GM12878 (cell line): ENCODE data around the gene ZCCHC8. TPM values are rescaled to one million over a fixed set of nuclear protein-coding genes. Genes with fewer than 3 reads are reported as not detected.

Experiments used
- ATAC-seq: fragments of 200-7000 bp; cut with Tn5 transposase; 3 replicates; pipeline ENCODE4 v1.9.1; 2020; ENCODE audit warnings: mild to moderate bottlenecking, moderate library complexity
- BruUV-seq: library from RNA; stranded (reverse); fragments of 400-500 nt; replicated peaks from 2 replicates; lab custom pipeline; 2021; lab: Mats Ljungman, UMichigan
- CTCF ChIA-PET: fragments of 300-600 bp; sonication (Branson Sonifier 250); formaldehyde crosslinking; extraction: SDS; loops from one replicate; lab custom pipeline; 2021; ENCODE audit warnings: inconsistent platforms; lab: Yijun Ruan, JAX
- POLR2A ChIA-PET: fragments of 350-600 bp; formaldehyde crosslinking; extraction: SDS; loops from one replicate; lab custom pipeline; 2021; ENCODE audit warnings: inconsistent platforms; lab: Charles Lee
- RAD21 ChIA-PET: fragments of 300-600 bp; sonication (Branson Sonifier 250); formaldehyde crosslinking; loops from one replicate; lab custom pipeline; 2023; ENCODE audit warnings: antibody characterized with exemption; ENCODE audit not compliant: unreplicated experiment; lab: Charles Lee
- SMC1A ChIA-PET: fragments of 300-600 bp; sonication (Branson Sonifier 250); formaldehyde crosslinking; loops from one replicate; lab custom pipeline; 2023; ENCODE audit not compliant: unreplicated experiment, uncharacterized antibody; lab: Charles Lee
- DNase-seq: peaks from one replicate; pipeline ENCODE4 v3.0.0-alpha.2; 2011; ENCODE audit warnings: low read depth, low spot score
- FAIRE-seq: peaks from 3 replicates; lab custom pipeline; 2011; peaks lifted over from hg19 to GRCh38; lab: Jason Lieb, UNC
- H2AFZ ChIP-seq: 2 replicates; pipeline ENCODE4 v1.6.0; 2011; ENCODE audit warnings: low read depth, low read length, control low read depth; ENCODE audit not compliant: control insufficient read depth
- H3K27ac ChIP-seq: 2 replicates; pipeline ENCODE4 v1.5.1; 2011; ENCODE audit warnings: control low read depth; ENCODE audit not compliant: control insufficient read depth, insufficient read depth
- H3K27me3 ChIP-seq, 2 experiments: replicated peaks in 1 of 2; 2 replicates each; pipeline versions ENCODE4 v1.6.0 to v1.6.1; 2011; ENCODE audit warnings: low read length in 1 of 2; ENCODE audit not compliant: control insufficient read depth in 2 of 2, insufficient read depth in 2 of 2
- H3K36me3 ChIP-seq, 2 experiments: 2 replicates each; pipeline ENCODE4 v1.5.1; 2011; ENCODE audit warnings: low read length in 1 of 2; ENCODE audit not compliant: control insufficient read depth in 2 of 2, insufficient read depth in 2 of 2
- H3K4me1 ChIP-seq: 2 replicates; pipeline ENCODE4 v1.6.1; 2011; ENCODE audit warnings: mild to moderate bottlenecking, low read length, moderate library complexity, mixed read lengths; ENCODE audit not compliant: control insufficient read depth, insufficient read depth
- H3K4me2 ChIP-seq: 2 replicates; pipeline ENCODE4 v1.6.0; 2011; ENCODE audit warnings: control low read depth; ENCODE audit not compliant: control insufficient read depth, insufficient read depth
- H3K4me3 ChIP-seq: fragments of 200-600 bp; sonication (generic); 2 replicates; pipeline ENCODE4 v1.5.1; 2016
- H3K79me2 ChIP-seq: 2 replicates; pipeline ENCODE4 v1.6.0; 2011; ENCODE audit warnings: low read length; ENCODE audit not compliant: control insufficient read depth, insufficient read depth
- H3K9ac ChIP-seq: 2 replicates; pipeline ENCODE4 v1.8.0; 2011; ENCODE audit warnings: low read length, control low read depth, mixed read lengths; ENCODE audit not compliant: control insufficient read depth, insufficient read depth
- H3K9me3 ChIP-seq: replicated peaks from 3 replicates; pipeline ENCODE4 v1.5.1; 2011; ENCODE audit warnings: mild to moderate bottlenecking, low read length; ENCODE audit not compliant: control insufficient read depth, insufficient read depth
- H4K20me1 ChIP-seq: 2 replicates; pipeline ENCODE4 v1.6.0; 2011; ENCODE audit not compliant: control insufficient read depth, insufficient read depth
- BCL11A ChIP-seq: IDR thresholded peaks from 2 replicates; pipeline ENCODE4 v1.6.1; 2011; ENCODE audit warnings: low read depth, low read length
- POLR2AphosphoS5 ChIP-seq: IDR thresholded peaks from 2 replicates; pipeline ENCODE4 v1.6.1; 2011; ENCODE audit warnings: mild to moderate bottlenecking, low read length, inconsistent platforms
- SMAD5 ChIP-seq: IDR thresholded peaks from 2 replicates; pipeline ENCODE4 v1.6.1; 2016; ENCODE audit warnings: antibody characterized with exemption, low read depth
- WGBS: methylation state at CpG from one replicate; pipeline ENCODE4 v1.1.6; 2016; ENCODE audit warnings: low lambda C conversion rate; ENCODE audit not compliant: insufficient replicate concordance, insufficient coverage; ENCODE audit errors: missing lambda C conversion rate; 5-methylcytosine and 5-hydroxymethylcytosine counted together
- in situ Hi-C: fragments of 300-500 bp; cut with MboI; formaldehyde crosslinking; loops from 9 replicates; pipeline ENCODE4 v1.14.3; 2018; ENCODE audit warnings: mixed read lengths
- intact Hi-C: fragments of 100-400 bp; cut with micrococcal nuclease; formaldehyde crosslinking; loops from one replicate; pipeline ENCODE4 v1.14.2; 2022; ENCODE audit not compliant: unreplicated experiment
- polyA plus RNA-seq, 11 experiments: library from polyadenylated mRNA; depleted of rRNA in 4 of 11; unstranded in 6 of 11; stranded (reverse) in 5 of 11; fragments of >200 nt; fragmentation: Nextera tagmentation in 4 of 11; fragmentation: Illumina TruSeq in 1 of 11; extraction: Ambion mirVana in 4 of 11; extraction: Trizol in 1 of 11; gene quantifications; 1 replicate in 1 of 11; 2 replicates in 10 of 11; pipeline versions ENCODE4 v1.2.1 to v1.2.3, GENCODE V29; 2011 to 2016; ENCODE audit warnings: inconsistent platforms in 2 of 11, missing spikeins in 2 of 11, low read depth in 1 of 11
- total RNA-seq, 4 experiments: library from RNA; depleted of rRNA in 3 of 4; stranded (reverse); fragments of >200 nt in 3 of 4; fragmentation: Illumina TruSeq in 1 of 4; extraction: Trizol in 1 of 4; gene quantifications; 2 replicates each; pipeline versions ENCODE4 v1.2.1 to v1.2.3, GENCODE V29; 2013 to 2021
- TF ChIP-seq, protein P1 (sequence below): IDR thresholded peaks from 2 replicates; pipeline ENCODE4 v1.6.1; 2011; ENCODE audit warnings: borderline replicate concordance, low read depth, mild to moderate bottlenecking, moderate library complexity, mixed read lengths, low read length; ENCODE audit not compliant: insufficient read depth; ENCODE audit errors: extremely low read length
- TF ChIP-seq, protein P2 (sequence below): fragments of 450-650 bp; conservative IDR thresholded peaks from 2 replicates; pipeline ENCODE4 v1.6.1; 2017; ENCODE audit warnings: mild to moderate bottlenecking, moderate library complexity
- TF ChIP-seq, protein P3 (sequence below): fragments of 450-650 bp; IDR thresholded peaks from 2 replicates; pipeline ENCODE4 v1.6.1; 2016; ENCODE audit warnings: mild to moderate bottlenecking

Gene ZCCHC8
- total and polyA plus RNA-seq, 10 of the 15 experiments (the other 5 are each of a cell fraction or from before 2014, with no cell fraction given): 8.8 to 34.8 (median 21.7) TPM

DNA sequence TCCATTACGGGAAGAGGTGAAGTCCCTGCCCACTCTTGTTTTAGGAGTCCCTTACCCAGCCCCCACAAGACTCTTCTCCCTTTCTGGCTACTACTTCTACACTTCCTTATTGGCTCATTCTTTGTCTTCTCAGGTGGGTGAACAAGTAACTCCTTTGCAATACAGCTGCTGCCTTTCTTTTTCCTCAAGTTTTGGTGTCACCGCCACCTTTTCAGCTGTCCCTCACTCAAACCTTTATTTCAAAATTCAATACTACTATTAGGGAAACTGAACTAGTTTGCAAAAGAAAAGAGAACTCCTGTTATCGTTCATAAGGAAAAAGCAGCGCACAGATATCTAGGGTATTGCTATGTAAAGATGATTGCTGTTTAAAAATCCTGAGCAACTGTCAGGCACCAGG is 19.9 kb upstream of the ZCCHC8 start:
- Histone ChIP-seq H2AFZ (no peak overlapping the region), H3K9me3 (no peaks in the 10 kb centered on the region), H3K4me2 (peak overlapping the region; percentile 22; the same call in 1 of the 2 replicates), H3K9ac (no peak overlapping the region; the same call in 1 of the 2 replicates), H3K27ac (no peak overlapping the region)
- DNase-seq: no peak
- in situ Hi-C loops: no loop called here
- RAD21 ChIA-PET: no interaction called here
- 78% methylated on average over 4 of the region's 4 CpGs for WGBS
- intact Hi-C loops: loop anchor here (1.0 kb wide), 1 partner anchor 47 kb away; no protein-coding TSS in a partner anchor
- ATAC-seq: no peak
- peak; percentile 42; the same call in 1 of the 2 replicates for TF ChIP-seq POLR2AphosphoS5
- TF ChIP-seq, protein P1, sequence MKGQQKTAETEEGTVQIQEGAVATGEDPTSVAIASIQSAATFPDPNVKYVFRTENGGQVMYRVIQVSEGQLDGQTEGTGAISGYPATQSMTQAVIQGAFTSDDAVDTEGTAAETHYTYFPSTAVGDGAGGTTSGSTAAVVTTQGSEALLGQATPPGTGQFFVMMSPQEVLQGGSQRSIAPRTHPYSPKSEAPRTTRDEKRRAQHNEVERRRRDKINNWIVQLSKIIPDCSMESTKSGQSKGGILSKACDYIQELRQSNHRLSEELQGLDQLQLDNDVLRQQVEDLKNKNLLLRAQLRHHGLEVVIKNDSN: no peak
- TF ChIP-seq, all 136 proteins: peak for 1
- no peak for FAIRE-seq
- SMC1A ChIA-PET: interaction anchor here (0.9 to 2.2 kb wide), 7 partner anchors 9 to 30 kb away, joined by 3 to 10 read pairs (median 4); no protein-coding TSS in a partner anchor
- no peaks in the 10 kb centered on the region for H3K27me3 ChIP-seq
- H3K4me3 ChIP-seq: no peak overlapping the region
- peaks cover 85% of the 10 kb centered on the region for H3K79me2 ChIP-seq
- 0 out of 2 replicates have a peak, but pooled peaks cover 4% of the 10 kb centered on the region for H4K20me1 ChIP-seq
- BruUV-seq: no TSS peak
- POLR2A ChIA-PET: interaction anchor here (0.5 to 2.3 kb wide), 4 partner anchors 9 to 254 kb away, joined by 3 to 10 read pairs (median 5); partner anchors contain the start of genes CCDC62 and ZCCHC8
- H3K4me1 ChIP-seq: peaks cover 6% of the 10 kb centered on the region; the same call in 1 of the 2 replicates
- H3K36me3 ChIP-seq: peaks cover 9 to 63% of the 10 kb centered on the region in 2 experiments
- CTCF ChIA-PET: interaction anchor here (0.6 kb wide), 1 partner anchor 19 kb away, joined by 3 read pairs; no protein-coding TSS in a partner anchor

DNA sequence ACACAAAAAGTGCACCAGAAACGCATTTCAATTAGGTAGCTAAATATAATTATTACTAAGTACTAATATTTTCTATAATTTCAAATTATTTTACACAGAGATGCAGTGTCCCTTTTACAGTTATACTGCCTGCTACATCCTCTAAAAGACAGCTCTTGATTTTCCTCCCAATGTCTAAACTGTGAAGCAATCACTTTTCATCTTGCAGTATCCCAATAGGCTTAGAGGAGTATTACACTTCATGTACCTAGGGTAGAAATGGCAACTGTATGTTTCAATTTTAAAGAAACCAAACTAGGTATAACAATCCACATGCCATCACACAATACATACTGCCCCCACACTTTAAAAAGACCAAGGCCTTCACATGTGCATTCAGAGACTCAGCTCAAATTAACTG is 18.7 kb upstream of the ZCCHC8 start:
- H3K27ac ChIP-seq: no peak overlapping the region
- peaks cover 9 to 73% of the 10 kb centered on the region in 2 experiments for H3K36me3 ChIP-seq
- H4K20me1 ChIP-seq: 0 out of 2 replicates have a peak, but pooled peaks cover 4% of the 10 kb centered on the region
- intact Hi-C loops: no loop called here
- 4% methylated on average over 1 of the region's 1 CpG for WGBS
- FAIRE-seq: no peak
- POLR2A ChIA-PET: interaction anchor here (0.9 to 2.3 kb wide), 4 partner anchors 8 to 19 kb away, joined by 3 to 10 read pairs (median 4); partner anchors contain the start of gene ZCCHC8
- no peaks in the 10 kb centered on the region for H3K27me3 ChIP-seq
- no peak for TF ChIP-seq BCL11A
- peak; percentile 47; the same call in 1 of the 2 replicates for TF ChIP-seq POLR2AphosphoS5
- TF ChIP-seq, protein P2, sequence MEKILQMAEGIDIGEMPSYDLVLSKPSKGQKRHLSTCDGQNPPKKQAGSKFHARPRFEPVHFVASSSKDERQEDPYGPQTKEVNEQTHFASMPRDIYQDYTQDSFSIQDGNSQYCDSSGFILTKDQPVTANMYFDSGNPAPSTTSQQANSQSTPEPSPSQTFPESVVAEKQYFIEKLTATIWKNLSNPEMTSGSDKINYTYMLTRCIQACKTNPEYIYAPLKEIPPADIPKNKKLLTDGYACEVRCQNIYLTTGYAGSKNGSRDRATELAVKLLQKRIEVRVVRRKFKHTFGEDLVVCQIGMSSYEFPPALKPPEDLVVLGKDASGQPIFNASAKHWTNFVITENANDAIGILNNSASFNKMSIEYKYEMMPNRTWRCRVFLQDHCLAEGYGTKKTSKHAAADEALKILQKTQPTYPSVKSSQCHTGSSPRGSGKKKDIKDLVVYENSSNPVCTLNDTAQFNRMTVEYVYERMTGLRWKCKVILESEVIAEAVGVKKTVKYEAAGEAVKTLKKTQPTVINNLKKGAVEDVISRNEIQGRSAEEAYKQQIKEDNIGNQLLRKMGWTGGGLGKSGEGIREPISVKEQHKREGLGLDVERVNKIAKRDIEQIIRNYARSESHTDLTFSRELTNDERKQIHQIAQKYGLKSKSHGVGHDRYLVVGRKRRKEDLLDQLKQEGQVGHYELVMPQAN: no peak
- TF ChIP-seq, protein P3, sequence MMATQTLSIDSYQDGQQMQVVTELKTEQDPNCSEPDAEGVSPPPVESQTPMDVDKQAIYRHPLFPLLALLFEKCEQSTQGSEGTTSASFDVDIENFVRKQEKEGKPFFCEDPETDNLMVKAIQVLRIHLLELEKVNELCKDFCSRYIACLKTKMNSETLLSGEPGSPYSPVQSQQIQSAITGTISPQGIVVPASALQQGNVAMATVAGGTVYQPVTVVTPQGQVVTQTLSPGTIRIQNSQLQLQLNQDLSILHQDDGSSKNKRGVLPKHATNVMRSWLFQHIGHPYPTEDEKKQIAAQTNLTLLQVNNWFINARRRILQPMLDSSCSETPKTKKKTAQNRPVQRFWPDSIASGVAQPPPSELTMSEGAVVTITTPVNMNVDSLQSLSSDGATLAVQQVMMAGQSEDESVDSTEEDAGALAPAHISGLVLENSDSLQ: no peak
- TF ChIP-seq SMAD5: no peak
- TF ChIP-seq, all 136 proteins: peak for 1
- ChIA-PET CTCF (no interaction called here), SMC1A (interaction anchor here (1.0 to 2.2 kb wide), 7 partner anchors 8 to 120 kb away, joined by 3 to 10 read pairs (median 5); partner anchors contain the start of gene ZCCHC8), RAD21 (no interaction called here)
- no peak overlapping the region for H3K4me3 ChIP-seq
- H3K9me3 ChIP-seq: no peaks in the 10 kb centered on the region
- in situ Hi-C loops: no loop called here
- H3K9ac ChIP-seq: no peak overlapping the region
- H2AFZ ChIP-seq: no peak overlapping the region
- peaks cover 13% of the 10 kb centered on the region for H3K4me1 ChIP-seq
- DNase-seq: no peak
- no peak overlapping the region for H3K4me2 ChIP-seq
- ATAC-seq: peak; percentile 22
- H3K79me2 ChIP-seq: peaks cover 74% of the 10 kb centered on the region
- no TSS peak for BruUV-seq
